Liver (tissue), 3 donors: ENCODE data around the gene PPP1R9A.

ENCODE experiments used
- EGR1 ChIP-seq, 2 donors: IDR thresholded peaks; 2 replicates each; pipeline ENCODE4 v1.6.1; 2016 to 2018; ENCODE audit warnings: antibody characterized with exemption in 2 of 2, low read depth in 2 of 2
- FOXA1 ChIP-seq: IDR thresholded peaks from 2 replicates; pipeline ENCODE4 v1.6.1; 2016; ENCODE audit warnings: antibody characterized with exemption
- JUND ChIP-seq, 2 donors: IDR thresholded peaks; 2 replicates each; pipeline ENCODE4 v1.6.1; 2016; ENCODE audit warnings: antibody characterized with exemption in 2 of 2
- RAD21 ChIP-seq, 2 donors: IDR thresholded peaks; 2 replicates each; pipeline ENCODE4 v1.6.1; 2016; ENCODE audit warnings: antibody characterized with exemption in 2 of 2, mild to moderate bottlenecking in 2 of 2
- RXRA ChIP-seq, 2 donors: IDR thresholded peaks; 2 replicates each; pipeline ENCODE4 v1.6.1; 2017 to 2018; ENCODE audit warnings: antibody characterized with exemption in 2 of 2, mild to moderate bottlenecking in 1 of 2
- SP1 ChIP-seq: IDR thresholded peaks from 2 replicates; pipeline ENCODE4 v1.6.1; 2018; ENCODE audit warnings: antibody characterized with exemption, mild to moderate bottlenecking
- TAF1 ChIP-seq: conservative IDR thresholded peaks from 2 replicates; pipeline ENCODE4 v1.6.1; 2016; ENCODE audit warnings: antibody characterized with exemption, mild to moderate bottlenecking
- YY1 ChIP-seq: IDR thresholded peaks from 2 replicates; pipeline ENCODE4 v1.6.1; 2016; ENCODE audit warnings: antibody characterized with exemption, mild to moderate bottlenecking
- TF ChIP-seq, protein P1 (sequence below): IDR thresholded peaks from 2 replicates; pipeline ENCODE4 v1.6.1; 2016; ENCODE audit warnings: antibody characterized with exemption
- TF ChIP-seq, protein P2 (sequence below): IDR thresholded peaks from 2 replicates; pipeline ENCODE4 v1.6.1; 2016; ENCODE audit warnings: antibody characterized with exemption, mild to moderate bottlenecking
- TF ChIP-seq, protein P3 (sequence below): fragments of 150-350 bp; IDR thresholded peaks from 2 replicates; pipeline ENCODE4 v1.5.1; 2017; ENCODE audit warnings: improper control_type of control experiment, low read depth, low read length; ENCODE audit not compliant: missing input control
- TF ChIP-seq, protein P4 (sequence below): IDR thresholded peaks from 2 replicates; pipeline ENCODE4 v1.6.1; 2016; ENCODE audit warnings: antibody characterized with exemption
- TF ChIP-seq, protein P5 (sequence below): IDR thresholded peaks from 2 replicates; pipeline ENCODE4 v1.6.1; 2016; ENCODE audit warnings: antibody characterized with exemption
- donor health status: healthy.
- donor health status: healthy.

GRCh38 chr7:95330961-95331337 is 423.6 kb downstream of the PPP1R9A start:
- TF ChIP-seq, protein P1, sequence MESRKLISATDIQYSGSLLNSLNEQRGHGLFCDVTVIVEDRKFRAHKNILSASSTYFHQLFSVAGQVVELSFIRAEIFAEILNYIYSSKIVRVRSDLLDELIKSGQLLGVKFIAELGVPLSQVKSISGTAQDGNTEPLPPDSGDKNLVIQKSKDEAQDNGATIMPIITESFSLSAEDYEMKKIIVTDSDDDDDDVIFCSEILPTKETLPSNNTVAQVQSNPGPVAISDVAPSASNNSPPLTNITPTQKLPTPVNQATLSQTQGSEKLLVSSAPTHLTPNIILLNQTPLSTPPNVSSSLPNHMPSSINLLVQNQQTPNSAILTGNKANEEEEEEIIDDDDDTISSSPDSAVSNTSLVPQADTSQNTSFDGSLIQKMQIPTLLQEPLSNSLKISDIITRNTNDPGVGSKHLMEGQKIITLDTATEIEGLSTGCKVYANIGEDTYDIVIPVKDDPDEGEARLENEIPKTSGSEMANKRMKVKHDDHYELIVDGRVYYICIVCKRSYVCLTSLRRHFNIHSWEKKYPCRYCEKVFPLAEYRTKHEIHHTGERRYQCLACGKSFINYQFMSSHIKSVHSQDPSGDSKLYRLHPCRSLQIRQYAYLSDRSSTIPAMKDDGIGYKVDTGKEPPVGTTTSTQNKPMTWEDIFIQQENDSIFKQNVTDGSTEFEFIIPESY = no peak
- TF ChIP-seq, protein P2, sequence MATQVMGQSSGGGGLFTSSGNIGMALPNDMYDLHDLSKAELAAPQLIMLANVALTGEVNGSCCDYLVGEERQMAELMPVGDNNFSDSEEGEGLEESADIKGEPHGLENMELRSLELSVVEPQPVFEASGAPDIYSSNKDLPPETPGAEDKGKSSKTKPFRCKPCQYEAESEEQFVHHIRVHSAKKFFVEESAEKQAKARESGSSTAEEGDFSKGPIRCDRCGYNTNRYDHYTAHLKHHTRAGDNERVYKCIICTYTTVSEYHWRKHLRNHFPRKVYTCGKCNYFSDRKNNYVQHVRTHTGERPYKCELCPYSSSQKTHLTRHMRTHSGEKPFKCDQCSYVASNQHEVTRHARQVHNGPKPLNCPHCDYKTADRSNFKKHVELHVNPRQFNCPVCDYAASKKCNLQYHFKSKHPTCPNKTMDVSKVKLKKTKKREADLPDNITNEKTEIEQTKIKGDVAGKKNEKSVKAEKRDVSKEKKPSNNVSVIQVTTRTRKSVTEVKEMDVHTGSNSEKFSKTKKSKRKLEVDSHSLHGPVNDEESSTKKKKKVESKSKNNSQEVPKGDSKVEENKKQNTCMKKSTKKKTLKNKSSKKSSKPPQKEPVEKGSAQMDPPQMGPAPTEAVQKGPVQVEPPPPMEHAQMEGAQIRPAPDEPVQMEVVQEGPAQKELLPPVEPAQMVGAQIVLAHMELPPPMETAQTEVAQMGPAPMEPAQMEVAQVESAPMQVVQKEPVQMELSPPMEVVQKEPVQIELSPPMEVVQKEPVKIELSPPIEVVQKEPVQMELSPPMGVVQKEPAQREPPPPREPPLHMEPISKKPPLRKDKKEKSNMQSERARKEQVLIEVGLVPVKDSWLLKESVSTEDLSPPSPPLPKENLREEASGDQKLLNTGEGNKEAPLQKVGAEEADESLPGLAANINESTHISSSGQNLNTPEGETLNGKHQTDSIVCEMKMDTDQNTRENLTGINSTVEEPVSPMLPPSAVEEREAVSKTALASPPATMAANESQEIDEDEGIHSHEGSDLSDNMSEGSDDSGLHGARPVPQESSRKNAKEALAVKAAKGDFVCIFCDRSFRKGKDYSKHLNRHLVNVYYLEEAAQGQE = no peak
- no peak for TF ChIP-seq YY1
- no peak for TF ChIP-seq RAD21 (IDR thresholded peaks at IDR 0.05)
- TF ChIP-seq, protein P3, sequence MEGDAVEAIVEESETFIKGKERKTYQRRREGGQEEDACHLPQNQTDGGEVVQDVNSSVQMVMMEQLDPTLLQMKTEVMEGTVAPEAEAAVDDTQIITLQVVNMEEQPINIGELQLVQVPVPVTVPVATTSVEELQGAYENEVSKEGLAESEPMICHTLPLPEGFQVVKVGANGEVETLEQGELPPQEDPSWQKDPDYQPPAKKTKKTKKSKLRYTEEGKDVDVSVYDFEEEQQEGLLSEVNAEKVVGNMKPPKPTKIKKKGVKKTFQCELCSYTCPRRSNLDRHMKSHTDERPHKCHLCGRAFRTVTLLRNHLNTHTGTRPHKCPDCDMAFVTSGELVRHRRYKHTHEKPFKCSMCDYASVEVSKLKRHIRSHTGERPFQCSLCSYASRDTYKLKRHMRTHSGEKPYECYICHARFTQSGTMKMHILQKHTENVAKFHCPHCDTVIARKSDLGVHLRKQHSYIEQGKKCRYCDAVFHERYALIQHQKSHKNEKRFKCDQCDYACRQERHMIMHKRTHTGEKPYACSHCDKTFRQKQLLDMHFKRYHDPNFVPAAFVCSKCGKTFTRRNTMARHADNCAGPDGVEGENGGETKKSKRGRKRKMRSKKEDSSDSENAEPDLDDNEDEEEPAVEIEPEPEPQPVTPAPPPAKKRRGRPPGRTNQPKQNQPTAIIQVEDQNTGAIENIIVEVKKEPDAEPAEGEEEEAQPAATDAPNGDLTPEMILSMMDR = no peak
- no peak for TF ChIP-seq EGR1 (IDR thresholded peaks at IDR 0.05; ENCODE audit: low read depth in 2 of 2)
- no peak for TF ChIP-seq TAF1
- no peak for TF ChIP-seq JUND (IDR thresholded peaks at IDR 0.05)
- no peak for TF ChIP-seq SP1
- TF ChIP-seq, protein P4, sequence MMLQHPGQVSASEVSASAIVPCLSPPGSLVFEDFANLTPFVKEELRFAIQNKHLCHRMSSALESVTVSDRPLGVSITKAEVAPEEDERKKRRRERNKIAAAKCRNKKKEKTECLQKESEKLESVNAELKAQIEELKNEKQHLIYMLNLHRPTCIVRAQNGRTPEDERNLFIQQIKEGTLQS = no peak
- TF ChIP-seq FOXA1 = no peak
- TF ChIP-seq RXRA (IDR thresholded peaks at IDR 0.05) = no peak
- TF ChIP-seq, protein P5, sequence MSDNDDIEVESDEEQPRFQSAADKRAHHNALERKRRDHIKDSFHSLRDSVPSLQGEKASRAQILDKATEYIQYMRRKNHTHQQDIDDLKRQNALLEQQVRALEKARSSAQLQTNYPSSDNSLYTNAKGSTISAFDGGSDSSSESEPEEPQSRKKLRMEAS = no peak
